ENCODE results near the gene ARRB1.

DNA sequence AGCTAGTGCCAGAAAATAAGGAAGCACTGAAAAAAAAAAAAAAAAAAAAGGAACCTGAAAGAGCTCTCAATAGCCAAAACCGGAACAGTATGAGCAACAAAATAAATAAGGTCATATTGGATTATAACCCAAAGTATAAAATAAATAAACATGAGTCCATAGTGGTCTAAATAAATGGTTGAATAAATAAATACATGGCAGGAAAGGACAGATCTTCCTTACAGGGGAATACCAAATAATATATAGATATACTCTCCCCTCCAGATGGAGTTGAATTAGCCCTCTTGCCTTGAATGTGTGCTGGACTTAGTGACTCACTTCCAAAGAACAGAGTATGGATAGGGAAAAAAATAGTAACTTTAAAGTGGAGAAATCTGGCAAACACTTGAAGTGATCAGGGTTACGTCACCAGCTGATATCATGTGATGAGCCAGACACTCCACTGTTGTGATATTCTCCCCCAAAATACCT, 14.3 kb upstream of the ARRB1 start:
- no peak for TF ChIP-seq JUN (CRISPR knock-in tag; IDR thresholded peaks at IDR 0.05)
- no peak for TF ChIP-seq CENPX (CRISPR knock-in tag; IDR thresholded peaks at IDR 0.05)
- no peak for TF ChIP-seq ELF4 (CRISPR knock-in tag; IDR thresholded peaks at IDR 0.05; ENCODE audit: borderline replicate concordance)
